ENCODE measurements around the gene UBTD2.
"Not testable (repeated sequence)": the region's sequence is repeated elsewhere in the genome, so short reads cannot be mapped to it uniquely, and the experiment has no call there.

The UBTD2 gene

GRCh38 chr5:172219296-172219695, 64.3 kb downstream of the UBTD2 start:
- H3K27ac ChIP-seq: no peak overlapping the region
- no peak for TF ChIP-seq CTCF (conservative IDR thresholded peaks at IDR 0.05)

GRCh38 chr5:172216345-172216744, 67.2 kb downstream of the UBTD2 start:
- no peak for TF ChIP-seq CTCF (conservative IDR thresholded peaks at IDR 0.05)
- no peak overlapping the region for H3K27ac ChIP-seq

- no peak overlapping the region for H3K27ac ChIP-seq
- TF ChIP-seq CTCF (conservative IDR thresholded peaks at IDR 0.05): no peak
Observed at GRCh38 chr5:172213126-172213525, 70.4 kb downstream of the UBTD2 start.

GRCh38 chr5:172211676-172212075, 71.9 kb downstream of the UBTD2 start:
- H3K27ac ChIP-seq: no peak overlapping the region
- no peak for TF ChIP-seq CTCF (conservative IDR thresholded peaks at IDR 0.05)

GRCh38 chr5:172209714-172210113, 73.8 kb downstream of the UBTD2 start:
- H3K27ac ChIP-seq: no peak overlapping the region
- TF ChIP-seq CTCF (conservative IDR thresholded peaks at IDR 0.05): no peak

- no peak for TF ChIP-seq CTCF (conservative IDR thresholded peaks at IDR 0.05)
- H3K27ac ChIP-seq: no peak overlapping the region
Observed at GRCh38 chr5:172207511-172207910, 76.1 kb downstream of the UBTD2 start.

- not testable (repeated sequence) for H3K27ac ChIP-seq
Observed at GRCh38 chr5:172205984-172206383, 77.6 kb downstream of the UBTD2 start.

- no peak overlapping the region for H3K27ac ChIP-seq
- TF ChIP-seq CTCF (conservative IDR thresholded peaks at IDR 0.05): no peak
Observed at GRCh38 chr5:172200476-172200875, 83.1 kb downstream of the UBTD2 start.

Data from VCaP (cell line).